Right forelimb (tissue), 1 donor: ENCODE measurements around the gene ACADSB.

Source experiments
- DNase-seq: peaks from one replicate; pipeline ENCODE4 v3.0.0-alpha.2; 2018

Gene ACADSB

GRCh38 chr10:123008355-123009104, at the start of gene ACADSB, which contains the start of gene IKZF5:
Gene ACADSB (plus strand): TSS chr10:123009006. CDS start chr10:123009030, 24 bp downstream.
Gene IKZF5 (minus strand): TSS chr10:123008795. CDS start chr10:122998625, 10,170 bp downstream.
- peak; percentile 97 for DNase-seq

- DNase-seq: no peak
Measured at GRCh38 chr10:122962405-122962804, 46.4 kb upstream of the ACADSB start.

GRCh38 chr10:122966879-122967278, 41.9 kb upstream of the ACADSB start:
- no peak for DNase-seq

- DNase-seq: no peak
Measured at GRCh38 chr10:122968698-122969097, 40.1 kb upstream of the ACADSB start.

- no peak for DNase-seq
Measured at GRCh38 chr10:122974023-122974422, 34.8 kb upstream of the ACADSB start.

- DNase-seq: no peak
Measured at GRCh38 chr10:122974543-122975064, 34.2 kb upstream of the ACADSB start.

- DNase-seq: peak; percentile 97
Measured at GRCh38 chr10:122980209-122981065, 28.4 kb upstream of the ACADSB start, which contains the start of gene PSTK. Gene PSTK (plus strand): TSS chr10:122980401. CDS start chr10:122980480, 79 bp downstream.

- no peak for DNase-seq
Measured at GRCh38 chr10:122981066-122981464, 27.7 kb upstream of the ACADSB start.

GRCh38 chr10:122983898-122984297, 24.9 kb upstream of the ACADSB start:
- DNase-seq: no peak

- DNase-seq: no peak
Measured at GRCh38 chr10:122984708-122985107, 24.1 kb upstream of the ACADSB start.

- no peak for DNase-seq
Measured at GRCh38 chr10:122986335-122986734, 22.5 kb upstream of the ACADSB start.

GRCh38 chr10:122988501-122988900, 20.3 kb upstream of the ACADSB start:
- no peak for DNase-seq

- no peak for DNase-seq
Measured at GRCh38 chr10:122990278-122990677, 18.5 kb upstream of the ACADSB start.

GRCh38 chr10:122992031-122992585, 16.7 kb upstream of the ACADSB start:
- DNase-seq: no peak

- DNase-seq: no peak
Measured at GRCh38 chr10:122993797-122994336, 14.9 kb upstream of the ACADSB start.

GRCh38 chr10:122995936-122996335, 12.9 kb upstream of the ACADSB start:
- DNase-seq: no peak

- DNase-seq: no peak
Measured at GRCh38 chr10:122997864-122998263, 10.9 kb upstream of the ACADSB start.

- no peak for DNase-seq
Measured at GRCh38 chr10:122998360-122998917, 10.4 kb upstream of the ACADSB start.

GRCh38 chr10:122998934-122999333, 9.9 kb upstream of the ACADSB start:
- DNase-seq: no peak

- no peak for DNase-seq
Measured at GRCh38 chr10:122999347-122999746, 9.5 kb upstream of the ACADSB start.

GRCh38 chr10:123000155-123000554, 8.7 kb upstream of the ACADSB start:
- DNase-seq: no peak

GRCh38 chr10:123001370-123001769, 7.4 kb upstream of the ACADSB start:
- DNase-seq: no peak

GRCh38 chr10:123004298-123004697, 4.5 kb upstream of the ACADSB start:
- DNase-seq: no peak
